HepG2 (cell line): ENCODE data around the gene GPR62. TPM values are rescaled to one million over a fixed set of nuclear protein-coding genes. Genes with fewer than 3 reads are reported as not detected.

Source experiments
- AKAP8 ChIP-seq: sonication (generic); formaldehyde crosslinking; IDR thresholded peaks from 2 replicates; pipeline ENCODE4 v1.5.1; 2020; ENCODE audit warnings: mild to moderate bottlenecking, missing genetic modification reagents
- ATF3 ChIP-seq: sonication (generic); formaldehyde crosslinking; IDR thresholded peaks from 2 replicates; pipeline ENCODE4 v1.4.0; 2020; ENCODE audit warnings: missing genetic modification reagents
- CC2D1A ChIP-seq: sonication (generic); formaldehyde crosslinking; IDR thresholded peaks from 2 replicates; pipeline ENCODE4 v1.8.1; 2023; ENCODE audit warnings: mild to moderate bottlenecking, missing genetic modification reagents
- CCAR2 ChIP-seq: fragments of 200-400 bp; formaldehyde crosslinking; optimal IDR thresholded peaks from 2 replicates; pipeline ENCODE3; 2018; ENCODE audit warnings: low read depth, mild to moderate bottlenecking, low read length, moderate library complexity
- EEA1 ChIP-seq: sonication (generic); formaldehyde crosslinking; IDR thresholded peaks from 2 replicates; pipeline ENCODE4 v1.5.1; 2020; ENCODE audit warnings: mild to moderate bottlenecking, missing genetic modification reagents, borderline replicate concordance
- FOXP1 ChIP-seq, 2 experiments: fragments of 450-650 bp in 1 of 2; IDR thresholded peaks; 2 replicates each; pipeline ENCODE4 v1.6.1; 2017 to 2018; ENCODE audit warnings: antibody characterized with exemption in 1 of 2
- HNF4G ChIP-seq, 2 experiments: sonication (generic) in 1 of 2; formaldehyde crosslinking in 1 of 2; IDR thresholded peaks; 2 replicates each; pipeline versions ENCODE4 v1.4.0 to v1.6.1; 2011 to 2020; ENCODE audit warnings: borderline replicate concordance in 2 of 2, low read depth in 2 of 2, mild to moderate bottlenecking in 2 of 2, low read length in 1 of 2, missing genetic modification reagents in 1 of 2, moderate library complexity in 1 of 2
- KDM2A ChIP-seq: sonication (generic); formaldehyde crosslinking; IDR thresholded peaks from 2 replicates; pipeline ENCODE4 v1.4.0; 2020; ENCODE audit warnings: low read depth, missing genetic modification reagents, borderline replicate concordance
- MEF2D ChIP-seq: sonication (generic); formaldehyde crosslinking; IDR thresholded peaks from 2 replicates; pipeline ENCODE4 v1.5.1; 2020; ENCODE audit warnings: mild to moderate bottlenecking, missing genetic modification reagents
- MTF1 ChIP-seq: sonication (generic); formaldehyde crosslinking; IDR thresholded peaks from 2 replicates; pipeline ENCODE4 v1.5.0; 2020; ENCODE audit warnings: missing genetic modification reagents
- NFKBIZ ChIP-seq: IDR thresholded peaks from 2 replicates; pipeline ENCODE4 v1.6.1; 2018; ENCODE audit warnings: missing genetic modification reagents, missing compliant biosample characterization
- PBX2 ChIP-seq: IDR thresholded peaks from 2 replicates; pipeline ENCODE4 v1.6.1; 2016; ENCODE audit warnings: control low read depth
- POLR2AphosphoS5 ChIP-seq: IDR thresholded peaks from 2 replicates; pipeline ENCODE4 v1.6.1; 2012; ENCODE audit warnings: low read depth, low read length
- RCOR2 ChIP-seq: IDR thresholded peaks from 2 replicates; pipeline ENCODE4 v1.6.1; 2016; ENCODE audit warnings: missing biosample characterization, missing genetic modification reagents
- RELA ChIP-seq: sonication (generic); formaldehyde crosslinking; IDR thresholded peaks from 2 replicates; pipeline ENCODE4 v1.4.0; 2020; ENCODE audit warnings: missing genetic modification reagents
- TBP ChIP-seq: sonication (generic); formaldehyde crosslinking; IDR thresholded peaks from 2 replicates; pipeline ENCODE4 v1.5.0; 2020; ENCODE audit warnings: missing genetic modification reagents
- U2AF1 ChIP-seq: fragments of 200-400 bp; formaldehyde crosslinking; optimal IDR thresholded peaks from 2 replicates; pipeline ENCODE3; 2017; ENCODE audit warnings: mild to moderate bottlenecking, low read depth, low read length
- ZBTB44 ChIP-seq: sonication (generic); formaldehyde crosslinking; IDR thresholded peaks from 2 replicates; pipeline ENCODE4 v1.4.0; 2020; ENCODE audit warnings: missing genetic modification reagents
- ZFP36L2 ChIP-seq: sonication (generic); formaldehyde crosslinking; IDR thresholded peaks from 2 replicates; pipeline ENCODE4 v1.4.0; 2020; ENCODE audit warnings: missing genetic modification reagents
- ZNF230 ChIP-seq: sonication (generic); formaldehyde crosslinking; IDR thresholded peaks from 2 replicates; pipeline ENCODE4 v1.4.0; 2020; ENCODE audit warnings: mild to moderate bottlenecking, missing genetic modification reagents
- ZNF703 ChIP-seq: sonication (generic); formaldehyde crosslinking; IDR thresholded peaks from 2 replicates; pipeline ENCODE4 v1.5.1; 2020; ENCODE audit warnings: missing genetic modification reagents, mild to moderate bottlenecking, moderate library complexity, borderline replicate concordance
- ZNF883 ChIP-seq: sonication (generic); formaldehyde crosslinking; IDR thresholded peaks from 2 replicates; pipeline ENCODE4 v1.5.1; 2020; ENCODE audit warnings: mild to moderate bottlenecking, missing genetic modification reagents; ENCODE audit errors: not compliant biosample characterization
- polyA plus RNA-seq, 8 experiments: library from polyadenylated mRNA; depleted of rRNA in 3 of 8; stranded (reverse) in 7 of 8; unstranded in 1 of 8; fragments of >200 nt; fragmentation: Illumina TruSeq in 4 of 8; extraction: Trizol in 4 of 8; gene quantifications; 2 replicates each; pipeline versions ENCODE4 v1.2.1 to v1.2.3, GENCODE V29; 2011 to 2016; ENCODE audit warnings: low read depth in 4 of 8, missing spikeins in 1 of 8, mixed read lengths in 1 of 8; ENCODE audit not compliant: insufficient read depth in 1 of 8
- total RNA-seq, 5 experiments: library from RNA; depleted of rRNA; stranded (reverse); fragments of >200 nt; fragmentation: Illumina TruSeq; extraction: Trizol; gene quantifications; 2 replicates each; pipeline ENCODE4 v1.2.3, GENCODE V29; 2016; ENCODE audit warnings: low read depth in 1 of 5
- TF ChIP-seq, protein P1 (sequence below): sonication (generic); formaldehyde crosslinking; IDR thresholded peaks from 2 replicates; pipeline ENCODE4 v1.5.0; 2020; ENCODE audit warnings: mild to moderate bottlenecking, missing genetic modification reagents, moderate library complexity
- TF ChIP-seq, protein P2 (sequence below): sonication (generic); formaldehyde crosslinking; IDR thresholded peaks from 2 replicates; pipeline ENCODE4 v1.4.0; 2020; ENCODE audit warnings: mild to moderate bottlenecking, missing genetic modification reagents

GPR62 gene
- total and polyA plus RNA-seq, 2 of the 13 experiments (the other 11 are each of a cell fraction or from before 2014, with no cell fraction given) = not detected

DNA sequence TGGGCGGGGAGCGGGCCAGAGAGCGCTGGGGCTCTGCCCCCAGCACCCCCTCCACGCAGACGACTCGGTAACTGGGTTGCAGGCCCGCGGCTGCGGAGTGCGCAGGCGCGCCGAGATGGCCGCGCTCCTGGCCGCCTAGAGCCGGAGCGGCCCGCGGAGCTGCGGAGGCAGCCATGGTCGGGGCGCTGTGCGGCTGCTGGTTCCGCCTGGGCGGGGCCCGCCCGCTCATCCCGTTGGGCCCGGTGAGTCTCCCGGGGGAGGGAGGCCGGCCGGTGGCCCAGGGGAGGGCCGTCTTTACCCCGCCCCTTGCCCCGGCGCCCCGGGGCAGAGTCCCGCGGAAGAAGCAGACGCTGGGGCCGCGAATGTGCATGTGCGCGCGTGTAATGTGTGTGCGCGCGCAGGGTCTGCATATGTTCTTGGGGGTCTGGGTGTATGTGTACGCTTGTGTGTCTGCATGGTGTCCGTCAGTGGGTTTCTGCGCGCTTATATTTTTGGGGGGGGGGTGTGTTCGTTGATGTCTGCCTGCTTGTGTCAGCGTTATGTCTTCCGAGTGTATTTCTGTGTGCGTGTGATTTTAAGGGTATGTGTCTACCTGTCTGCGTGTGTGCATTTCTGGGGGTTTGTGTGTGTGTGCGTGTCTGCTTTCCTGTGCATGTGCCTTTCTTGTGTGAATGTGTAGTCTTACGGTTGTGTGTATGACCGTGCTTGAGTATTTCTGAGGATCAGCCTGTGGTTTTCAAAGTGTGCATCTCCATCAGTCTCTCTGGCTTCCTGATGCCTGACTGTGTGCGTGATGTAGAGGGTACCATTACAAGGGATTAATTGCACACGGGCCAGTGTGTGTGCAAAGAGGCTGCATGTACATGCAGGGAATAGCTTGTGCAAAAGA lies 20.0 kb downstream of the GPR62 start, which contains the start of gene ABHD14A (continued):
- TF ChIP-seq ZBTB44 = no peak
- TF ChIP-seq ZNF703 (CRISPR knock-in tag) = no peak
- no peak for TF ChIP-seq FOXP1 (IDR thresholded peaks at IDR 0.05)
- no peak for TF ChIP-seq FOXP1 (CRISPR knock-in tag; IDR thresholded peaks at IDR 0.05)
- no peak for TF ChIP-seq RELA (CRISPR knock-in tag)
- no peak for TF ChIP-seq RCOR2 (CRISPR knock-in tag)
- no peak for TF ChIP-seq ATF3 (CRISPR knock-in tag)
- TF ChIP-seq MEF2D (CRISPR knock-in tag) = no peak
- TF ChIP-seq EEA1 (CRISPR knock-in tag) = no peak
- no peak for TF ChIP-seq ZFP36L2
- TF ChIP-seq CC2D1A (CRISPR knock-in tag) = no peak
- TF ChIP-seq AKAP8 = peak; percentile 76; the same call in 1 of the 2 replicates
- TF ChIP-seq CCAR2 = no peak
- TF ChIP-seq, protein P1, sequence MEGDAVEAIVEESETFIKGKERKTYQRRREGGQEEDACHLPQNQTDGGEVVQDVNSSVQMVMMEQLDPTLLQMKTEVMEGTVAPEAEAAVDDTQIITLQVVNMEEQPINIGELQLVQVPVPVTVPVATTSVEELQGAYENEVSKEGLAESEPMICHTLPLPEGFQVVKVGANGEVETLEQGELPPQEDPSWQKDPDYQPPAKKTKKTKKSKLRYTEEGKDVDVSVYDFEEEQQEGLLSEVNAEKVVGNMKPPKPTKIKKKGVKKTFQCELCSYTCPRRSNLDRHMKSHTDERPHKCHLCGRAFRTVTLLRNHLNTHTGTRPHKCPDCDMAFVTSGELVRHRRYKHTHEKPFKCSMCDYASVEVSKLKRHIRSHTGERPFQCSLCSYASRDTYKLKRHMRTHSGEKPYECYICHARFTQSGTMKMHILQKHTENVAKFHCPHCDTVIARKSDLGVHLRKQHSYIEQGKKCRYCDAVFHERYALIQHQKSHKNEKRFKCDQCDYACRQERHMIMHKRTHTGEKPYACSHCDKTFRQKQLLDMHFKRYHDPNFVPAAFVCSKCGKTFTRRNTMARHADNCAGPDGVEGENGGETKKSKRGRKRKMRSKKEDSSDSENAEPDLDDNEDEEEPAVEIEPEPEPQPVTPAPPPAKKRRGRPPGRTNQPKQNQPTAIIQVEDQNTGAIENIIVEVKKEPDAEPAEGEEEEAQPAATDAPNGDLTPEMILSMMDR (CRISPR knock-in tag) = no peak; the same call in 1 of the 2 replicates
- no peak for TF ChIP-seq ZNF883 (CRISPR knock-in tag)
- TF ChIP-seq U2AF1 = no peak
- TF ChIP-seq HNF4G (IDR thresholded peaks at IDR 0.05; ENCODE audit: borderline replicate concordance, low read depth, low read length) = peak; percentile 4; the same call in 1 of the 2 replicates
- TF ChIP-seq HNF4G (CRISPR knock-in tag; IDR thresholded peaks at IDR 0.05; ENCODE audit: borderline replicate concordance, low read depth) = no peak
- TF ChIP-seq MTF1 (CRISPR knock-in tag) = no peak
- TF ChIP-seq ZNF230 (CRISPR knock-in tag) = no peak
- peak; percentile 67; the same call in 1 of the 2 replicates for TF ChIP-seq KDM2A
- TF ChIP-seq NFKBIZ (CRISPR knock-in tag) = no peak
- no peak for TF ChIP-seq TBP (CRISPR knock-in tag)
- TF ChIP-seq, protein P2, sequence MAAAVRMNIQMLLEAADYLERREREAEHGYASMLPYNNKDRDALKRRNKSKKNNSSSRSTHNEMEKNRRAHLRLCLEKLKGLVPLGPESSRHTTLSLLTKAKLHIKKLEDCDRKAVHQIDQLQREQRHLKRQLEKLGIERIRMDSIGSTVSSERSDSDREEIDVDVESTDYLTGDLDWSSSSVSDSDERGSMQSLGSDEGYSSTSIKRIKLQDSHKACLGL (CRISPR knock-in tag) = 0 out of 2 replicates have a peak, but pooled peaks have one; percentile 54
- TF ChIP-seq PBX2 (CRISPR knock-in tag) = no peak
- TF ChIP-seq POLR2AphosphoS5 = peak; percentile 65
